Measurements from ENCODE around the gene E2F4.

- no peak for TF ChIP-seq CTCF (IDR thresholded peaks at IDR 0.05)
- no peak for TF ChIP-seq EP300 (IDR thresholded peaks at IDR 0.05)
Measured at GRCh38 chr16:67242138-67242730, 50.3 kb downstream of the E2F4 start.
